H1 (cell line): ENCODE measurements around the gene EPB41L1. TPM values are rescaled to one million over a fixed set of nuclear protein-coding genes. Genes with fewer than 3 reads are reported as not detected.

Experiments
- CTCF ChIA-PET: fragments of 300-600 bp; sonication (Branson Sonifier 250); formaldehyde crosslinking; loops from one replicate; lab custom pipeline; 2021; ENCODE audit not compliant: partially characterized antibody; lab: Charles Lee
- POLR2A ChIA-PET: fragments of 300-600 bp; sonication (Branson Sonifier 250); formaldehyde crosslinking; loops from one replicate; lab custom pipeline; 2021; ENCODE audit warnings: inconsistent platforms; ENCODE audit not compliant: partially characterized antibody; lab: Charles Lee
- DNase-seq, 2 experiments: peaks; one replicate each; pipeline versions ENCODE4 v3.0.0 to v3.0.0-alpha.2; 2010 to 2022; ENCODE audit warnings: low spot score in 2 of 2, low read depth in 1 of 2, mixed read lengths in 1 of 2
- FAIRE-seq: peaks from 2 replicates; lab custom pipeline; 2011; peaks lifted over from hg19 to GRCh38; lab: Jason Lieb, UNC
- H2AFZ ChIP-seq: 2 replicates; pipeline ENCODE4 v1.8.1; 2012; ENCODE audit warnings: low read length, inconsistent platforms
- H2AK5ac ChIP-seq: 2 replicates; pipeline ENCODE4 v1.6.1; 2013; ENCODE audit warnings: low read depth, low read length
- H2BK120ac ChIP-seq: replicated peaks from 2 replicates; pipeline ENCODE3; 2013; ENCODE audit warnings: low read depth, low read length, inconsistent platforms
- H2BK12ac ChIP-seq: 2 replicates; pipeline ENCODE4 v1.6.1; 2013; ENCODE audit warnings: low read depth, low read length
- H2BK15ac ChIP-seq: 2 replicates; pipeline ENCODE4 v1.6.1; 2013; ENCODE audit warnings: low read length
- H2BK20ac ChIP-seq: 2 replicates; pipeline ENCODE4 v1.6.1; 2013; ENCODE audit warnings: low read length
- H2BK5ac ChIP-seq: 2 replicates; pipeline ENCODE4 v1.6.1; 2013; ENCODE audit warnings: low read depth, low read length
- H3K14ac ChIP-seq: 2 replicates; pipeline ENCODE4 v1.6.1; 2013; ENCODE audit warnings: inconsistent platforms; ENCODE audit not compliant: insufficient read length
- H3K18ac ChIP-seq: 2 replicates; pipeline ENCODE4 v1.6.1; 2013; ENCODE audit warnings: low read length; ENCODE audit errors: extremely low read depth
- H3K23ac ChIP-seq: 2 replicates; pipeline ENCODE4 v1.6.1; 2013; ENCODE audit warnings: inconsistent platforms; ENCODE audit not compliant: insufficient read length
- H3K23me2 ChIP-seq: 2 replicates; pipeline ENCODE4 v1.6.1; 2013; ENCODE audit warnings: low read depth, low read length
- H3K27ac ChIP-seq: 2 replicates; pipeline ENCODE4 v1.6.1; 2011; ENCODE audit warnings: low read depth, low read length, inconsistent platforms
- H3K27me3 ChIP-seq, 4 experiments: replicated peaks in 1 of 4; 1 replicate in 1 of 4; 2 replicates in 3 of 4; pipeline versions ENCODE4 v1.6.1 to v1.8.1; 2011 to 2013; ENCODE audit warnings: low read length in 3 of 4, mild to moderate bottlenecking in 3 of 4, inconsistent platforms in 2 of 4, mixed read lengths in 2 of 4, moderate library complexity in 1 of 4; ENCODE audit not compliant: control insufficient read depth in 3 of 4, insufficient read depth in 3 of 4; ENCODE audit errors: extremely low read depth in 1 of 4
- H3K36me3 ChIP-seq, 4 experiments: 2 replicates each; pipeline versions ENCODE4 v1.6.1 to v1.8.1; 2011 to 2013; ENCODE audit warnings: mild to moderate bottlenecking in 4 of 4, low read length in 3 of 4, moderate library complexity in 2 of 4, control low read depth in 1 of 4, inconsistent platforms in 1 of 4; ENCODE audit not compliant: insufficient read depth in 4 of 4, control insufficient read depth in 2 of 4
- H3K4ac ChIP-seq: replicated peaks from 2 replicates; pipeline ENCODE3; 2013; ENCODE audit warnings: low read length, low read depth, mixed read lengths, inconsistent platforms; ENCODE audit not compliant: insufficient read length
- H3K4me1 ChIP-seq, 4 experiments: replicated peaks in 1 of 4; 1 replicate in 1 of 4; 2 replicates in 3 of 4; pipeline versions ENCODE4 v1.6.1 to v1.8.1; 2011 to 2013; ENCODE audit warnings: low read length in 3 of 4, inconsistent platforms in 2 of 4, mixed read lengths in 1 of 4; ENCODE audit not compliant: insufficient read depth in 4 of 4, control insufficient read depth in 3 of 4
- H3K4me2 ChIP-seq, 2 experiments: 2 replicates each; pipeline versions ENCODE4 v1.6.1 to v1.8.1; 2011 to 2013; ENCODE audit warnings: low read depth in 2 of 2, low read length in 2 of 2, control low read depth in 1 of 2, inconsistent platforms in 1 of 2, mild to moderate bottlenecking in 1 of 2; ENCODE audit not compliant: insufficient read depth in 1 of 2
- H3K4me3 ChIP-seq, 4 experiments: fragments of 200-600, 300-600 bp in 1 of 4; sonication (generic), shearing (Covaris generic), sonication (Bioruptor Twin) in 1 of 4; 2 replicates each; pipeline versions ENCODE4 v1.5.1 to v1.8.1; 2011 to 2016; ENCODE audit warnings: low read length in 4 of 4, low read depth in 3 of 4, control low read depth in 2 of 4, inconsistent platforms in 2 of 4, mild to moderate bottlenecking in 2 of 4, mixed read lengths in 1 of 4, moderate library complexity in 1 of 4; ENCODE audit not compliant: insufficient read depth in 2 of 4; ENCODE audit errors: extremely low read depth in 1 of 4
- H3K56ac ChIP-seq: replicated peaks from 2 replicates; pipeline ENCODE3; 2013; ENCODE audit warnings: low read depth, mild to moderate bottlenecking, mixed read lengths, low read length, inconsistent platforms; ENCODE audit not compliant: insufficient read length
- H3K79me1 ChIP-seq: 2 replicates; pipeline ENCODE4 v1.6.1; 2013; ENCODE audit warnings: low read depth, low read length, control low read depth
- H3K79me2 ChIP-seq, 2 experiments: 2 replicates each; pipeline versions ENCODE4 v1.6.1 to v1.8.1; 2012 to 2013; ENCODE audit warnings: low read length in 2 of 2, mild to moderate bottlenecking in 2 of 2, inconsistent platforms in 1 of 2; ENCODE audit not compliant: insufficient read depth in 2 of 2, control insufficient read depth in 1 of 2
- H3K9ac ChIP-seq, 4 experiments: replicated peaks in 1 of 4; 1 replicate in 1 of 4; 2 replicates in 3 of 4; pipeline versions ENCODE4 v1.6.1 to v1.8.1; 2011 to 2013; ENCODE audit warnings: low read depth in 3 of 4, low read length in 3 of 4, control low read depth in 2 of 4, mild to moderate bottlenecking in 2 of 4, moderate library complexity in 2 of 4, inconsistent platforms in 1 of 4; ENCODE audit errors: extremely low read depth in 1 of 4
- H3K9me3 ChIP-seq, 2 experiments: 2 replicates each; pipeline versions ENCODE4 v1.6.1 to v1.8.1; 2012 to 2013; ENCODE audit warnings: mild to moderate bottlenecking in 2 of 2, moderate library complexity in 2 of 2, control low read depth in 1 of 2, inconsistent platforms in 1 of 2, low read depth in 1 of 2, low read length in 1 of 2, mixed read lengths in 1 of 2; ENCODE audit not compliant: insufficient read depth in 2 of 2
- H4K20me1 ChIP-seq, 2 experiments: replicated peaks in 1 of 2; 2 replicates each; pipeline versions ENCODE3 to v1.8.1; 2011 to 2013; ENCODE audit warnings: inconsistent platforms in 2 of 2, low read length in 2 of 2, mild to moderate bottlenecking in 1 of 2; ENCODE audit not compliant: insufficient read depth in 2 of 2, control insufficient read depth in 1 of 2
- H4K5ac ChIP-seq: 2 replicates; pipeline ENCODE4 v1.6.1; 2013; ENCODE audit warnings: low read length, low read depth, mixed read lengths, inconsistent platforms; ENCODE audit not compliant: insufficient read length
- H4K8ac ChIP-seq: 2 replicates; pipeline ENCODE4 v1.8.0; 2013; ENCODE audit warnings: mild to moderate bottlenecking, moderate library complexity, low read length, inconsistent platforms; ENCODE audit not compliant: insufficient read depth; ENCODE audit errors: extremely low read depth
- H4K91ac ChIP-seq: replicated peaks from 2 replicates; pipeline ENCODE3; 2013; ENCODE audit warnings: low read length, mixed read lengths, inconsistent platforms; ENCODE audit not compliant: insufficient read length
- BACH1 ChIP-seq: IDR thresholded peaks from 2 replicates; pipeline ENCODE4 v1.6.1; 2012; ENCODE audit warnings: low read length, improper control_type of control experiment
- CEBPB ChIP-seq: IDR thresholded peaks from 2 replicates; pipeline ENCODE4 v1.6.1; 2012; ENCODE audit warnings: low read depth, low read length
- CHD2 ChIP-seq: IDR thresholded peaks from 2 replicates; pipeline ENCODE4 v1.6.1; 2012; ENCODE audit warnings: low read length, improper control_type of control experiment
- EZH2 ChIP-seq: fragments of 200-600 bp; sonication (generic); IDR thresholded peaks from 2 replicates; pipeline ENCODE4 v1.7.1; 2012; ENCODE audit warnings: low read depth, mild to moderate bottlenecking, moderate library complexity, low read length, inconsistent platforms; ENCODE audit not compliant: severe bottlenecking
- GABPA ChIP-seq: IDR thresholded peaks from 2 replicates; pipeline ENCODE4 v1.6.1; 2011; ENCODE audit warnings: mild to moderate bottlenecking, low read length, moderate library complexity, borderline replicate concordance; ENCODE audit not compliant: insufficient read depth
- KDM1A ChIP-seq: fragments of 200-600, 300-600 bp; sonication (generic); IDR thresholded peaks from 2 replicates; pipeline ENCODE4 v1.7.1; 2016; ENCODE audit warnings: mild to moderate bottlenecking, low read length, borderline replicate concordance
- POU5F1 ChIP-seq: IDR thresholded peaks from 2 replicates; pipeline ENCODE4 v1.6.1; 2011; ENCODE audit warnings: low read depth, mild to moderate bottlenecking, low read length, moderate library complexity
- SP2 ChIP-seq: IDR thresholded peaks from 2 replicates; pipeline ENCODE4 v1.6.1; 2012; ENCODE audit warnings: mild to moderate bottlenecking, low read length, inconsistent platforms
- SRF ChIP-seq: IDR thresholded peaks from 2 replicates; pipeline ENCODE4 v1.6.1; 2011; ENCODE audit warnings: mild to moderate bottlenecking, low read depth, low read length, moderate library complexity
- YY1 ChIP-seq: IDR thresholded peaks from 2 replicates; pipeline ENCODE4 v1.6.1; 2011; ENCODE audit warnings: low read depth, mild to moderate bottlenecking, low read length
- WGBS, 2 experiments: shearing (Covaris generic) in 1 of 2; methylation state at CpG; one replicate each; pipeline versions ENCODE4 v1.1.6 to v1.1.7; 2013 to 2015; ENCODE audit warnings: low lambda C conversion rate in 2 of 2, mixed read lengths in 2 of 2, inconsistent platforms in 1 of 2, low coverage in 1 of 2, missing lambda C conversion rate in 1 of 2; ENCODE audit not compliant: insufficient replicate concordance in 2 of 2, insufficient coverage in 1 of 2, insufficient read length in 1 of 2; ENCODE audit errors: extremely low coverage in 1 of 2, missing lambda C conversion rate in 1 of 2; 5-methylcytosine and 5-hydroxymethylcytosine counted together
- polyA plus RNA-seq, 7 experiments: library from polyadenylated mRNA; depleted of rRNA in 3 of 7; stranded (reverse) in 5 of 7; unstranded in 2 of 7; fragments of >200 nt in 5 of 7; fragments of 200-250 nt in 2 of 7; gene quantifications; 1 replicate in 5 of 7; 2 replicates in 1 of 7; 4 replicates in 1 of 7; pipeline versions ENCODE4 v1.2.1 to v1.2.3, GENCODE V29; 2011 to 2013; ENCODE audit warnings: missing spikeins in 2 of 7, mixed read lengths in 2 of 7
- total RNA-seq: library from RNA; stranded (reverse); fragmentation: NEBNext Ultra II Directional; extraction: Animal tissue kit (Norgen Biotek cat#: 25700); gene quantifications from 2 replicates; pipeline ENCODE4 v1.2.1, GENCODE V29; 2021

The EPB41L1 gene
- total and polyA plus RNA-seq, 2 of the 8 experiments (the other 6 are each of a cell fraction or from before 2014, with no cell fraction given) = 14.8 to 36.0 TPM

DNA sequence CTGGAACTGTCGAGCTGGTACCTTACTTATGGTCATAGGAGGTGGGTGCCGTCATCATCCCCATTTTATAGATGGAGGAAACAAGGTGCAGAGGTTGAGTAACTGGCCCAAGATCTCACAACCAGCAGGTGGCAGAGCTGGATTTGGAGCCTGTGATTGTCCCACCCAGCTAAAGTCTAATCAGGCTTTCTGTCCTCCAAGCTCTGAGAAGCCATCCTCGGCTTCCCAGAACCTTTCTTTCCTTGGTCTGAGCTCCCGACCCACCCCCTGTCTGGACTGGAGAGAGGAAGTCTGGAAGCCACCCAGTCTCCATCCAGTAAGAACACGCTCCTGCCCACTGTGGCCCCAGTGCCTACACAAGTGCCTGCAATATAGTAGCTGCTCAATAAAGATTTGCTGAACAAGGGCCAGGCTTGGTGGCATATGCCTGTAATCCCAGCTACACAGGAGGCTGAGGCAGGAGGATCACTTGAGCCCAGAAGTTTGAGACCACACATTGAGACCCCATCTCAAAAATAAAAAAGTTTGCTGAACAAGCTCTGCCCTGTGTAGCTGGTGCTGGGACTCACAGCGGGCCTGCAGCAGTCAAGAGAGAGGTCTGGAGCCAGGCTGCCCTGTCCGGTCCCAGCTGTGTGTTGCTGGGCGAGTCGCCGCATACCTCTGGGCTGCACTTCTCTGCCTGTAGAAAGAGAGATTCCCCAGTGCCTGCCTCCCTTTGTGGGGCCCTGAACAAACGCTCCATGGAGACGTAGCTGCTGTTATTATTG is 119.1 kb downstream of the EPB41L1 start:
- Histone ChIP-seq H3K23me2 (no peaks in the 10 kb centered on the region), H2BK5ac (no peak overlapping the region), H2BK20ac (no peak overlapping the region), H3K27me3 (no peaks in the 10 kb centered on the region), H2BK120ac (no peak overlapping the region), H3K56ac (no peak overlapping the region), H3K79me1 (no peaks in the 10 kb centered on the region), H3K14ac (no peak overlapping the region), H3K23ac (no peak overlapping the region), H3K4ac (no peak overlapping the region), H3K4me2 (no peak overlapping the region), H3K9me3 (no peaks in the 10 kb centered on the region), H4K8ac (no peak overlapping the region), H3K9ac (no peak overlapping the region), H2BK12ac (no peak overlapping the region), H3K4me3 (no peak overlapping the region), H3K4me1 (no peaks in the 10 kb centered on the region; a peak in 2 of 7 replicates), H4K5ac (no peak overlapping the region), H3K79me2 (no peaks in the 10 kb centered on the region), H2AFZ (no peak overlapping the region), H3K36me3 (no peaks in the 10 kb centered on the region), H3K27ac (no peak overlapping the region), H2BK15ac (no peak overlapping the region), H4K91ac (no peak overlapping the region), H3K18ac (no peak overlapping the region), H2AK5ac (no peak overlapping the region), H4K20me1 (no peaks in the 10 kb centered on the region)
- ChIA-PET POLR2A (interaction anchor here (0.6 to 0.7 kb wide), 3 partner anchors 14 to 60 kb away, joined by 3 read pairs; no protein-coding TSS in a partner anchor), CTCF (interaction anchor here (0.7 to 6.9 kb wide), 18 partner anchors 9 to 279 kb away, joined by 3 to 54 read pairs (median 3); no protein-coding TSS in a partner anchor)
- 88% methylated on average over 12 of the region's 12 CpGs; no CpG with 5 or more reads in 1 of the 2 experiments for WGBS, 2 experiments
- DNase-seq (peak in 1 of 2 experiments; percentile 41), FAIRE-seq (peak; percentile 19)
- TF ChIP-seq EZH2 (no peak), SRF (no peak), CEBPB (0 out of 2 replicates have a peak, but pooled peaks have one; percentile 27), YY1 (no peak), BACH1 (no peak), GABPA (no peak), CHD2 (no peak), SP2 (no peak), POU5F1 (no peak), KDM1A (peak; percentile 41; the same call in 1 of the 2 replicates)
